T1000 (cell line): ENCODE data around the gene GUCY1A2.
"Not testable (repeated sequence)": the region's sequence is repeated elsewhere in the genome, so short reads cannot be mapped to it uniquely, and the experiment has no call there.

ENCODE experiments used
- DNase-seq: peaks from one replicate; lab custom pipeline; 2025; ENCODE audit warnings: mixed read lengths; lab: John Stamatoyannopoulos, UW

GUCY1A2 gene, protein sequence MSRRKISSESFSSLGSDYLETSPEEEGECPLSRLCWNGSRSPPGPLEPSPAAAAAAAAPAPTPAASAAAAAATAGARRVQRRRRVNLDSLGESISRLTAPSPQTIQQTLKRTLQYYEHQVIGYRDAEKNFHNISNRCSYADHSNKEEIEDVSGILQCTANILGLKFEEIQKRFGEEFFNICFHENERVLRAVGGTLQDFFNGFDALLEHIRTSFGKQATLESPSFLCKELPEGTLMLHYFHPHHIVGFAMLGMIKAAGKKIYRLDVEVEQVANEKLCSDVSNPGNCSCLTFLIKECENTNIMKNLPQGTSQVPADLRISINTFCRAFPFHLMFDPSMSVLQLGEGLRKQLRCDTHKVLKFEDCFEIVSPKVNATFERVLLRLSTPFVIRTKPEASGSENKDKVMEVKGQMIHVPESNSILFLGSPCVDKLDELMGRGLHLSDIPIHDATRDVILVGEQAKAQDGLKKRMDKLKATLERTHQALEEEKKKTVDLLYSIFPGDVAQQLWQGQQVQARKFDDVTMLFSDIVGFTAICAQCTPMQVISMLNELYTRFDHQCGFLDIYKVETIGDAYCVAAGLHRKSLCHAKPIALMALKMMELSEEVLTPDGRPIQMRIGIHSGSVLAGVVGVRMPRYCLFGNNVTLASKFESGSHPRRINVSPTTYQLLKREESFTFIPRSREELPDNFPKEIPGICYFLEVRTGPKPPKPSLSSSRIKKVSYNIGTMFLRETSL

GRCh38 chr11:107018219-107018901 is at the start of gene GUCY1A2:
Gene GUCY1A2, minus strand, starts transcription at chr11:107018476. Its CDS starts 421 bp downstream, at chr11:107018055.
- DNase-seq, result no peak

GRCh38 chr11:107054391-107054790 is 36.1 kb upstream of the GUCY1A2 start:
- no peak for DNase-seq

DNA sequence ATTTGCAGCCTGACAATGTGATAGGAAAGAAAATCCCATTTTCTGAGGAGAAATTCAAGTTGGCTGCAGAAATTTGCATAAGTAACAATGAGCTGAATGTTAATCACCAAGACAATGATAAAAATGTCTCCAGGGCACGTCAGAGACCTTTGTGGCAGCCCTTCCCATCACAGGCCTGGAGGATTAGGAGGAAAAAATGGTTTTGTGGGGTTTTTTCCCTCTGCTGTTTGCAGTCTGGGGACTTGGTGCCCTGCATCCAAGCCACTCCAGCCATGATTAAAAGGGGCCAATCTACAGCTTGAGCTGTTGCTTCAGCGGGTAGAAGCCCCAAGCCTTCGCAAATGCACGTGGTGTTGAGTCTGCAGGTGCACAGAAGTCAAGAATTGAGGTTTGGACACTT is 33.1 kb upstream of the GUCY1A2 start:
- not testable (repeated sequence) for DNase-seq

- DNase-seq, result not testable (repeated sequence)
Measured at GRCh38 chr11:107050899-107051298, 32.6 kb upstream of the GUCY1A2 start.

DNA sequence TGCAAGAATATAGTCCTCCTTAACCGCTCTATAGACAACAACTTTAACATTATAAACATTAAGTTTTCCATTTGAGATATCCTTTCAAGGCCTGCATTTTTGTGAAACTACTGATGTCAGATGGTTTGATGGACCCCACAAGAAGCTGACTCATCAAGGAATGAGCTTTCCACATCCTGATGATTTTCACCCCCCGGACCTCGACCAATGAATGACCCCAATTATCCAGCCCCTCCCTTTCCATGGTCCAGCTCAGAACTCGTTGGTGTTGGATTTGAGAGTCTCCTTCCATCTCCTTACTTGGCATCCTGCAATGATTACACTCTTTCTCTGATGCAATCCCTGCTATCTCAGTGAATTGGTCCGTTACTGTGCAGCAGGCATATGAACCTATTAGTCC is 31.8 kb upstream of the GUCY1A2 start:
- no peak for DNase-seq

GRCh38 chr11:107044503-107044902 is 26.2 kb upstream of the GUCY1A2 start:
- DNase-seq, result no peak

- DNase-seq, result peak; percentile 9
Measured at GRCh38 chr11:107043242-107044006, 25.1 kb upstream of the GUCY1A2 start.

DNA sequence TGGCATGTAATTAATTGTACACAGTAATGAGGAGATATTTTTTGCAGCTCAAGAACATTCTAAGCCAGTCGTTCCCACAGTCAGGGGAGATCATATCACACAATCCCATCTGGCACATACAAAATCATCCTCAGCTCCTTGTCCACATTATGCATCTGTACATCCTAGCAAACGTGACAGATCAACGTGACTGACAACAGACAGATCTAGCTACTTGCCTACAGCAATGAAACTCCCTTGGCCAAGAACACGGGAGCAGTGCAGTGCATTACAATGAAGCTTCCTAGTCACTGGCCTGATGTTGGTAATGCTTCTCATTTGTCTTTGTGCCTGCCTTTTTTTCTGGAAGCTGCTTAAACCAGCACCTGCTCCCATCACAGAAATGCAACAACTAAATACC is 24.5 kb upstream of the GUCY1A2 start:
- no peak for DNase-seq

- no peak for DNase-seq
Measured at GRCh38 chr11:107041088-107041444, 22.8 kb upstream of the GUCY1A2 start.

DNA sequence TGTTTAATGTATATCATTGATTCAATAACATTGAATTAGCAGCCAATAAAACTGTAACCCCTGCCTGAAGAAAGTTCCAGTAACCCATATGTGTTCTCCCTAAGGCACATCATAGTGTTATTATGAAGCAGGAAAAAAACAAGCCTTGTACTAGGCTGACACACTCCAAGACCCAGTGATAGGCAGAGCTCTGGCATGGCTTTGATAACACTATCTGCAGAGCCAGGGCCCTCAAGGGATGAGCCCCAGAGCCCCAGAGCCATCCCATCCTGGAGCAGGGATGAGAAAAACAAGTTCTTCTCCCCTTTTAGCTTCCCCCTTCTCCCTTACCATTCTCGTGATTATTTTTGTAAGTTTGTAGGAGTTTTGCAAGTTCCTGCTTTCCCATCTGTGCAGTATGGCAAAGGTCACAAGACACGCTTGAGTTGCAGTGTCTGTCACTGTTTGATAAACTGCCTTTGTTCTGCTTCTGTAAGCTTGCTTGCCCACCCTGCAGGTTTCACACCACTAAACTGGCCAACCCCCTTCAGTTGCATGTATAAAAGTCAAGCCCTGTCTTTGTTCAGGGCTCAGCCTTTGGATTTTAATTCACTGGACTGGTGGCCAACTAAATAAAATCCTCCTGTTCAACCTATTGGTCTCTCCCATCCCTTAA is 22.3 kb upstream of the GUCY1A2 start:
- DNase-seq, result no peak

- no peak for DNase-seq
Measured at GRCh38 chr11:107025673-107026072, 7.4 kb upstream of the GUCY1A2 start.

DNA sequence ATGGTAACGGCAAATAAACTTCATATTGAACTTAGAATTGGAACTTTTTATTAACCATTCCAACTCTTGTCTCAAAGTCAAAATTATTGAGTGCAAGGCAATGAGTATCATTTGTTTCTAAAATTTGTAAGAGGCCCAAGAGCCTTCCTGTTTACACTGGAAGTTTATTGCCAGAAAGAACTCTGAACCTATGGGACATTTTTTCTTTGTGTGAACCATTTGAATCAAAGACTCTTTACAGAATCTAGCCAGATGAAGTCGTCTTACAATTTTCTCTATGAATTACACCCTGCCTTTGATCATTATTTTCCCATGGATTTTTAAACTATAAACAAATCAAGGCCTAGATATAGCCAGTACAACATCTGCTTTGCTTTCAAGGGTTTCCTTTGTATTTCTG is 2.3 kb upstream of the GUCY1A2 start:
- DNase-seq, result no peak

DNA sequence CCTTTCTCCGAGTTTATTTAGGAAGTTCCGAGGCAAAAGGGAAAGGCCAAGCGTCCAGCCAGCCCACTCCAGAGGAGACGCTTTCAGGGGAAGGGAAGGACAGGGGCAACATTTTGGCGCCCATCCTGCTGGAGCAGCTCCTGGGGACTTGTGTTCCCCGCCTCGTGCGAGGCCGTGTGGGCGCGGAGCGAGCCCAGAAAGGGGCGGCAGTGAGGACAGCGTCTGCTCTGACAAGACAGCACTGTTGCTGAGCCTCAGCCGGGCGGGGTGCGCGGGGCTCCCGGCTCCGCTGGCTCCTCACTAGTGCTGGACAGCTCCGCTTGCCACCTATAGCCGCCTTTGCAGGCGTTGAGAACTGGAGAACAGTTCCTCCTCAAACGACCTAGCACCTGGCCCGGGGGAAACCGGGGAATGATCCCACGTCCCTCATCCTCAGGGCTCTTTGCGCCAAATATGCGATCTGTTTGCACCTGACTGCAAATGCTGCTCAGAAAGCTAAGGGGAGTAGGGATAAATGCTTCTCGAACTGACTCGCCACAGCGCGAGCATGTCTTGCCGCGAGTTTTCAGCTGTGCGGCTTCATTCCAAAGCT is 722 bp upstream of the GUCY1A2 start:
- DNase-seq, result peak; percentile 35

DNA sequence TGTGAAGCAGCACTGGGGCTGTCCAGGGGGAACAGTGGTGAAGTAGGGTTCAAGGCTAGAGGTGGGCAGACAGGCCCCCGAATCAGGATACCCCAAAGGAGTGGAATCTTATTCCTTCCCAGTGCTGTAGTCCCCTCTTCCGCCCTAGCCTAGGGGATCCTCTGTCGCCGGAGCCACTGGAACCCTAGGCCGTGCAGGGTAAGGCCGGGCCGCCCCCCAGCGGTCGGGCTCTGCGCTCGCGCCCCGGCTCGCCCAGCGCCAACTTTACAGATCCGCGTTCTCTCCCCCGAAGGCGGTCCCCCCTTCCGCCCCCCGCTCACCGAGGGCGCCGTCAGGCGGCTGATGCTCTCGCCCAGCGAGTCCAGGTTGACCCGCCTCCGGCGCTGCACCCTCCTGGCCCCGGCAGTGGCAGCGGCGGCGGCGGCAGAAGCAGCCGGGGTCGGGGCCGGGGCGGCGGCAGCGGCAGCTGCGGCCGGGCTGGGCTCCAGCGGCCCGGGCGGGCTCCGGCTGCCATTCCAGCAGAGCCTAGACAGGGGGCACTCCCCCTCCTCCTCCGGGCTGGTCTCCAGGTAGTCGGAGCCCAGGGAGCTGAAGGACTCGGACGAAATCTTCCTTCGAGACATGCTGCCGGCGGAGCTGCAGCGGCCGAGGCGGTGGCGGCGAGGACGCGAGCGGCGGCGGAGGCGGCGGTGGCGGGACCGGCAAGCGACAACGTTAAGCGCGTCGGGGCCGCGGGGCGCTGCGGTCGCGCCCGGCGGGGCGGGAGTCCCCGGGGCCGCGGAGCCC is 650 bp downstream of the GUCY1A2 start:
- DNase-seq, result peak; percentile 48

DNA sequence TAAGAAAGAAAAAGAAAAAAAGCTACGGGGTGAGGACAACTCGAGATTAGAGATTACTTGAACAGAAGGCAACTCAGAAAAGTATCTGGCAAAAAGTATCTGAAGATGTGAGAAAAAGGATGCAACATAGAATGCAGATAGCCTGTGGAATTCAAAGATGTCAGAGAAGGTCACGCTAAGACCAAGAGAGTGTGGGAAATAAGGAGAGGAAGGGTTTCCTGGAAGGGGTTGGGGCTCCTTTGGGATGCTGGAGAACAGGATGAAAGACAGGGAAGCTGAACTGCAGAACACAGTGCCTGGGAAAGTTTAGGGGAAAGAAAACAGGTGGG is 1.2 kb downstream of the GUCY1A2 start:
- no peak for DNase-seq

- no peak for DNase-seq
Measured at GRCh38 chr11:107014871-107015270, 3.4 kb downstream of the GUCY1A2 start.

DNA sequence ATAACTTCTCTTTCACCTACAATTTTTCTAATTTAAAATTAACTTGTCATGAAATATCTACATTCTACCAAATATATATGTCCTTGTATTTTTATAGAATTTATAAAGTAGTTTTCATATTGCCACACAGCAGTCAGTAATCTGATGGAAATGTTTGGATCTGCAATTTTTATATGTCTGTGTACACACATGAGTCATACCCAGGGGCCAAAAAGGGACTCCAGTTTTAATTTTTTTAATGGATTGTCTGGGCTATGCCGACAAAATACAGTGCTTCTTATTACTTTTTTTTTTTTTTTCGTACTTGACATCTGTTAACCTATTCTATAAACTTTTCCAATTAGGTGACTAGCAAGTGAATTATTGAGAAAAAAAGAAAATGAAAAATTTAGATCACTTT is 6.3 kb downstream of the GUCY1A2 start:
- no peak for DNase-seq

- DNase-seq, result no peak
Measured at GRCh38 chr11:107009190-107009589, 9.1 kb downstream of the GUCY1A2 start.

- DNase-seq, result no peak
Measured at GRCh38 chr11:107006076-107006833, 12.0 kb downstream of the GUCY1A2 start.

GRCh38 chr11:106999196-106999595 is 19.1 kb downstream of the GUCY1A2 start:
- no peak for DNase-seq
